A673 (cell line): ENCODE results near the gene GRIN2C.

Source experiments
- EZH2 ChIP-seq: fragments of 200-600 bp; sonication (generic); IDR thresholded peaks from 2 replicates; pipeline ENCODE4 v1.6.1; 2017; ENCODE audit warnings: borderline replicate concordance, low read depth, mild to moderate bottlenecking, mixed read lengths, antibody characterized with exemption, low read length; ENCODE audit not compliant: poor library complexity, severe bottlenecking
- TF ChIP-seq, protein P1 (sequence below): fragments of 300-800, 200-600 bp; sonication (generic); conservative IDR thresholded peaks from 2 replicates; pipeline ENCODE4 v1.5.1; 2017; ENCODE audit warnings: low read depth, mild to moderate bottlenecking, antibody characterized with exemption, low read length, moderate library complexity, mixed read lengths

DNA sequence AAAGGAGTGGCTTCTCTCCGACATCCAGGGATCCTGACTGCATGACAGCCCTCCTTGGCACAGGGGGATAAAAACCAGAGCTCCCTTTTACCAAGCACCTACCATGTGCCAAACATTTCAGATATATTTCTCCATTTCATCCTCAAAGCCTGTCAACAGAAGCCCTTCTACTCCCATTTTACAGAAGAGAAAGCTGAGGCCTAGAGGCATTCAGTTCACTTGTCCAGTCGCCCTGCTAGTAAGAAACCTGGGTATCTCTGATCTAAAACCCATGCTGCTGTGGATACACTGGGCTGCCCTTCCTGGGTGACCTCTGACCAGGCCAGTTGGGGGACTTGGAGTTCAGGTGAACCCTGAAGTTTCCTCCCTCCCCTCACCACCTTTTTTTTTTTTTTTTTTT is 19.0 kb upstream of the GRIN2C start:
- TF ChIP-seq, protein P1, sequence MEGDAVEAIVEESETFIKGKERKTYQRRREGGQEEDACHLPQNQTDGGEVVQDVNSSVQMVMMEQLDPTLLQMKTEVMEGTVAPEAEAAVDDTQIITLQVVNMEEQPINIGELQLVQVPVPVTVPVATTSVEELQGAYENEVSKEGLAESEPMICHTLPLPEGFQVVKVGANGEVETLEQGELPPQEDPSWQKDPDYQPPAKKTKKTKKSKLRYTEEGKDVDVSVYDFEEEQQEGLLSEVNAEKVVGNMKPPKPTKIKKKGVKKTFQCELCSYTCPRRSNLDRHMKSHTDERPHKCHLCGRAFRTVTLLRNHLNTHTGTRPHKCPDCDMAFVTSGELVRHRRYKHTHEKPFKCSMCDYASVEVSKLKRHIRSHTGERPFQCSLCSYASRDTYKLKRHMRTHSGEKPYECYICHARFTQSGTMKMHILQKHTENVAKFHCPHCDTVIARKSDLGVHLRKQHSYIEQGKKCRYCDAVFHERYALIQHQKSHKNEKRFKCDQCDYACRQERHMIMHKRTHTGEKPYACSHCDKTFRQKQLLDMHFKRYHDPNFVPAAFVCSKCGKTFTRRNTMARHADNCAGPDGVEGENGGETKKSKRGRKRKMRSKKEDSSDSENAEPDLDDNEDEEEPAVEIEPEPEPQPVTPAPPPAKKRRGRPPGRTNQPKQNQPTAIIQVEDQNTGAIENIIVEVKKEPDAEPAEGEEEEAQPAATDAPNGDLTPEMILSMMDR = no peak
- TF ChIP-seq EZH2 = no peak
